NB4 (cell line): ENCODE results near the gene MCCC1.

Experiments used
- CTCF ChIP-seq: IDR thresholded peaks from one replicate; pipeline ENCODE4 v1.5.1; 2012; ENCODE audit warnings: low read depth, low read length
- POLR2A ChIP-seq: IDR thresholded peaks from 2 replicates; pipeline ENCODE4 v1.6.1; 2011; ENCODE audit warnings: mild to moderate bottlenecking; ENCODE audit not compliant: insufficient read length; ENCODE audit errors: extremely low read depth

- TF ChIP-seq POLR2A (no peak), CTCF (no peak)
These were observed 52.4 kb downstream of the MCCC1 start for GRCh38 chr3:183046883-183047282.
